Fibroblast of skin of right quadriceps (primary cell): Measurements from ENCODE around the gene C17orf113.
"Not testable (repeated sequence)": the region's sequence is repeated elsewhere in the genome, so short reads cannot be mapped to it uniquely, and the experiment has no call there.

Experiments used
- DNase-seq: peaks from one replicate; pipeline ENCODE4 v3.0.0-alpha.2; 2013

Gene C17orf113

DNA sequence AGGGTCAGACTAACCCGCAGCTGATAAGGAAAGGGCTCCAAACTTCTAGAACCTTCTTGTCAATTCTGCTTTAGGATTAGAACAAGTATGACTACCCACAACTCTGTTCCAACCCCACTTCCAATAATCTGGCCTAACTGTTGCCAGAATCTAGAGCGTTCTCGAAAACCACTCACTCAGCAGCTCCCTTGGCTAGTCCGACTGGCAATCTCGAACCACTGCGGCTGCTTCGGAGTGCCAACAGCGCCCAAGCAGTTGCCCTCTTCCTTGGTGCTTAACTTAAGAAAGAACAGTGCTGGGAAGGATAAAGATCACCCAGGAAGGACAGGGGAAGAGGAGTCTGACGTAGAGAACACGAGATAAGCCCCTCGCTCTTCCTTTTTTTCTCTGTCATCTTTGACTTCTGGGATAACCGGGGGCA is 34.0 kb downstream of the C17orf113 start:
- no peak for DNase-seq

DNA sequence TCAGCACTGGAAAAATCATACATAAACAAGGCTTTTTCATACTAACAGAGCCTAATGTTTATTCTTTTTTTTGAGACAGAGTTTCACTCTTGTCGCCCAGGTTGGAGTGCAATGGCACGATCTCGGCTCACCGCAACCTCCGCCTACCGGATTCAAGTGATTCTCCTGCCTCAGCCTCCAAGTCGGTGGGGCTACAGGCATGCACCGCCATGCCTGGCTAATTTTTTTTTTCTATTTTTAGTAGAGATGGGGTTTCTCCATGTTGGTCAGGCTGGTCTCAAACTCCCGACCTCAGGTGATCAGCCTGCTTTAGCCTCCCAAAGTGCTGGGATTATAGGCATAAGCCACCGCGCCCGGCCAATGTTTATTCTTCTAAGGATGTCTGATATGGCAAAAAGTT is 36.7 kb downstream of the C17orf113 start:
- not testable (repeated sequence) for DNase-seq

DNA sequence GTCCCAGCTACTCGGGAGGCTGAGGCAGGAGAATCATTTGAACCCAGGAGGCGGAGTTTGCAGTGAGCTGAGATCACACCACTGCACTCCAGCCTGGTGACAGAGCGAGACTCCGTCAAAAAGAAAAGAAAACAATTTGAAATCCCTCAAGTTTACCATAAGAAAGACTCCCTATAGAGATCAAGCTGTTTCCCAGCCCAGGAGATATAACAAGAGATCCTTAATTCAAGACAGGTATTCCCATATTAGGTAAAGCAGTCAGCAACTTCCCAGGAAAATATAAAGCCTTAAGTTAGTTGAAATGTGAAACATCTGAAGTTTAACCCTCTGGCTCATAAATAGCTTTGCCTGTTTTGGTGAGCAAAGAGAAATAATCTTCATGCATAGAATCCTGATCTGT is 38.0 kb downstream of the C17orf113 start:
- not testable (repeated sequence) for DNase-seq

DNA sequence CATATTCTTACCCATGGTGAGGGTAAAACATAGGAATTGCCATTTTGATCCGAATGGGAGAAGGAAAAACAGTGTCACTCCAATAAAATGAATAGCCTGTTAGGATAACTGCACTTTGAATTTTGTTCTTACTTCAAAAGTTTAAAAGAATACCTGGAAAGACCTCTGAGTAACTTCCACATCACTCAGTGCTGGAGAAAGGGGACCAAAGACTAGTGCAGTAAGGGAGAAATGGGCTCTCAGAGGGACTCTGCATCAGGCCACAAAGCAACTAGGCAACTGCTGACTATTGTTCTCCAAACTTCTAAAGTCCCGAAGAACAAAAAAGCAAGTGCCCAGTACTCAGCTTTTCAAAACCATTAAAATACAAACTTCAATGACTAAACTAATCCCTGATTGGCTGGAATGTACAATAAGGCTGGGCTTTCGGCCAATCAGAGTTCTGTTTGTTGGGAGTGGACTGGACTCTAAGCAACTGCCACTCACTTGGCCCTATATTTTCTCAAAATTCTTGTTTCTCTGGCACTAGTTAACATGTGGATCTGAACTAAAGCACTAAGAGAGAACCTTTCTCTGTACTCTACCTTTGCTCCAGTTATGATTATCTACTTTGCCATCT is 39.4 kb downstream of the C17orf113 start:
- DNase-seq, result no peak

DNA sequence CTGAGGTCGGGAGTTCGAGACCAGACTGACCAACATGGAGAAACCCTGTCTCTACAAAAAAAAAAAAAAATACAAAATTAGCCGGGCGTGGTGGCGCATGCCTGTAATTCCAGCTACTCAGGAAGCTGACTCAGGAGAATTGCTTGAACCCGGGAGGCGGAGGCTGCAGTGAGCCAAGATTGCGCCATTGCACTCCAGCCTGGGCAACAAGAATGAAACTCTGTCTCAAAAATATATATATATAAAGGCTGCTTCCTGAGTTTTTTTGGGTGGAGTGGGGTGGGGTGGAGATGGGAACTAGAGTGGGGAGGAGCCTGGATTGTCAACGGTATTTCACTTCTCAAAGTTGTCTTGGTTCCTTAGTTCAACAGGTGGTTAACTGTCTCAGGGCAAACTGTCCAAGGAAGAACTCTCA is 40.1 kb downstream of the C17orf113 start:
- DNase-seq, result peak; percentile 51

DNA sequence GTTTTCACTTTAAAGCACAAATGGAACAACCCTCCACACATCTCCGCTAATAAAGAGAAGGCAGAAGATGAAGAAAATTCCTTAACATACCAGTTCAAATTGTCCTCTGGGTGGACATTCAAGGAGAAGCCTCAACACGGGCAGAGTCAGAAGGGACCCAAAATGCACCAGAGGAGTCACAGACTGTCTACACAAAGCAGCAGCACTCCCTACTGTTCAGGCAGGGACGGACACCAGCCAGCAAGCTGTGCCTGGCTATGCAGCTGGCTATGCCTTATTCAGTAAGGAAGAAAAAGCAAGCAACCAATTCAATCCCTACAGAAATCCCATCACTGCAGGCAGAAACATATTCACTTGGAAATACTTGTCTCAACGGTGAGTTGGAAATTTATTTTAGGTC is 41.2 kb downstream of the C17orf113 start:
- DNase-seq, result no peak

DNA sequence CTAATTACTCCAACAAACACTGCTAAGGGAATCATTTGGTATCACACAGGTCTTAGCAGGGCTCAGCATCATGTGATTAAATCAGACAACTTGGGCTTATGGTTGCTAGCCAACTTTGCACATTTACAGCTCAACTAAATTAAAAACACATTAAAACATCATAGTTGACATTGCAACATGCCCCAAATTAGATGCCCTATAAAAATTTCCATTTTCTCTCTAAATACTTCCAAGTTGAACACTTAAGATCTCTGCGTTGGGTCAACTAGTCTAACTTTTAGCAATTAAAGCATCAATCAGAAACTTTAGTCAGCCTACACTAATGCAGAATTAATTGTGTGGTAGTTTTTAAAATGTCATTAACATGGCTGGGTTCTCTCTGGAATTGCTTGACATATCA is 45.2 kb downstream of the C17orf113 start:
- DNase-seq, result peak; percentile 64

DNA sequence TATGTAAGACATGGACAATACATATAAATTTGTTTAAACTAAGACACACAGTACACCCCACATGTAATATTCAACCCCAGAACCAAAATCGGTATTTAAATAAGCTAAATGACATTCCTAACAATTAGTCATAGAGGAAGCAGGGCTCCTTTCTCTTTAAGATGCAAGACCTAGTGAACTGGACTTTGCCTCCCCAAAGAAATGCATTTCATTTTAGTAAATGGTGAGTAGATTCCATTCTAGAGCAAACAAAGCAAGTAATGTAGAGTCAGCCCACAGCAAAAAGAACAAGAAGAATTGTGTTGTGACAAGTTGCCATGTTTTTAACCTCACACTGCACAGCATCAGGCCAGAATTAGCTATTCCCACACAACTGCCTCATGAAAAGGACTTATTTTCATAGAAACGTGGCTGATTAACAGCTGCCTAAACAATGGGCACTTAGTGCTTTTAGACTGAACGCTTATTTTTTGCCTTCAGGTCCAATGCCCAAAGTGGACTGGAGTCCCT is 47.6 kb downstream of the C17orf113 start:
- no peak for DNase-seq

DNA sequence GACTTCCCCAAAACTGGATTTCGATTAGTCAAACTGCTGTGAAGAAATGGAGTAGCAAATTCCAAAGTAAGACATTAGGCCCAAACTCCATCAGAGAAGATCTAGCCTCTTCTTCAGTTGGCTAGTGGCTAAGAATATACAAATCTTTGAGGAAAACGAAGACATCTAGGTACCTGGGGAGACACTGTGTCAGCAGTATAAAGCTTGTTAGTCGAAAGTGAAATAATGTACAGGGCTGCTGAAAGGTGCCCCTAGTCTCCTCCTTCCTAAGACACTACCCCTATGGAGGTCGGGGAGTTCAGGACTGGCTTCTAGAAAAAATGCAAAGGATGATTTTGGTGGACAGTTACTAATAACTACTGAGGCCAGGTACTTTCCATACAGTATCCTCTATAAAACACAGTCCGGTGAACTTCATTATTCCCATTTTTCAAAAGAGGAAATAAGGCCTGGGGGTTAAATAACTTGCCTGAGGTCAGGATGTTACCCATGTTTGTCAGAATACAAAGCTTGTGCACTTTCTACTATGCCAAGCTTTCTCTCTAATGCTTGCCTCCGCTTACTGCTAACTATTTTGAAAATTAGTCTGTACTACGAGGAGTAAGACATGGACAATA is 48.1 kb downstream of the C17orf113 start:
- DNase-seq, result no peak

DNA sequence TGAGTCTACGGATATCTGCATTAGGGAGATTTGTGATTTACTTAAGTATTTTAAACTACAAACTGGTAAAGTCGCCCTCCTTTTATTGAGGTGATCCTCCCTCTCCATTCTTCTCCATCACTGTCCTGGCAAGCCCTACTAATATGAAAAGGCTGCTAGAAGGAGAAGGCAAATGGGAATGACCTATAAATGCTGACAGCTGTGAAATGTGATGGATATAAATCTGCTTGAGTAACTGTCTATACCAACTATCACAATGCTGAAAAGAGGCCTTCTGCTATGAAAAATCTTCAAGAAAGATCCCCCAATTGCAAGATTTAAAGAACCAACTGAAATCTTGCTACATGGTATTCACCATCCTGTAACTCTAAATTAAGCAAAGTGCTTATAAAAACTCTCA is 48.7 kb downstream of the C17orf113 start:
- DNase-seq, result no peak

DNA sequence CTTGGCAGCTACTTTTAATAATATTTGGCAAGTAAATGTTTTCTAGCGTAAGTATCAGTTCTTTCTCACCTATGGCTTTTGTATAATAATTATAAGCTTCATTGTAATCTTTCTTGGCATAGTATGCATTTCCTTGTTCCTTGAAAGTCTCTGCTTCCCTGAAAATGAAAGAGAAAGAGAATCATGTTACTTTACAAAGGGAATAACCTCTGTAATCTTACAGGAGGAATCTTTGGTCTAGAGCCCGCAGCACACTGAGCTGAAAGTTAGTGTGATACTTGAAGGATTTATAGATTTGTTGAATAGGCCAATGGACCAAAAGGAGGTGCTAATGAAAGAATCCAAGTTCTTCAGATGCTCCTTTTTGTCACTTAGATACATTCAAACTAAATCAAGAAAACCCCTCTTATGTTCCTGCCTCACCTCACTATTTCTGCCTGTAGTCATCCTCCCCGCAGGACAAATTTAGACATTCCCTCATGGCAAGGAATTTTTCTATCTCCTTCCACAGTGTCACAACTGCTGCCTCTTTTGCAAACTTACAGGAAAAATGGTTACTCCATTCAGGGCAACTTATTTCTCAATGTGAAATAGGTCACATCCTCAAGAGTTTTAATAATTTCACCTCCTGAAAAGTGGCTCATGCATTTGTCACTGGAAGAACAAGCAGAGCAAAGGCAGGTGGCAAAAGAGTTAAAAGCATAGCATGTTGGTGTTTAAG is 49.8 kb downstream of the C17orf113 start:
- DNase-seq, result no peak

DNA sequence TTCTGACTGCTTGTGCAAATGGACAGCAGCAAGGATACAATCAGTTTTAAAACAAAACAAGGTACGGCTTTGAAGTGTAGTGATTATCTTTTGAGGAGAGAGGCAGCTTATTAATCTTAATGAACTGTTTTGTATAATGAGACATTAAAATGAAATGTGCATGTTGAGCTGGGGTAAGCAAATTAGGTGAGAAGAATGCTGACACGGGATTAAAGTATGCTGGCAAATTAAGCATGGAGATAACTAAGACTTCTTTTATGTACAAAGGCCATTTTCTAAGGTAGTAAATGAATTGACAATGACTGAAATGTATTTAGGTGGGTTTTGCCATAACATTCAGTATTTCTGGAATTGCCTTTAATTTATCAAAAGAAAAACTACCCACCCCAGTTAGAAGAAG is 51.9 kb downstream of the C17orf113 start:
- DNase-seq, result no peak

DNA sequence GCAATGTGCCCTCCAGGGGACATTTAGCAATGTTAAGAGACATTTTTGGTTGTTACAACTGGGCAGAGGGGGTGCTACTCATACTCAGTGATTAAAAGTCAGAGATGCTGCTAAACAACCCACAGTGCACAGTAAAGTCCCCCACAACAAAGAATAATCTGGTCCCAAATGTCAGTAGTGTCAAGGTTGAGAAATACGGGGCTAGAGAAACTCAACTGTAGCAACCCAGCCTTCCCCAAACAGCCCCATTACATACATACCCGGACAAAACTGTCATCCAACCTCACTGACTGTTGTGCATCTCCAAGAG is 53.6 kb downstream of the C17orf113 start:
- DNase-seq, result no peak

DNA sequence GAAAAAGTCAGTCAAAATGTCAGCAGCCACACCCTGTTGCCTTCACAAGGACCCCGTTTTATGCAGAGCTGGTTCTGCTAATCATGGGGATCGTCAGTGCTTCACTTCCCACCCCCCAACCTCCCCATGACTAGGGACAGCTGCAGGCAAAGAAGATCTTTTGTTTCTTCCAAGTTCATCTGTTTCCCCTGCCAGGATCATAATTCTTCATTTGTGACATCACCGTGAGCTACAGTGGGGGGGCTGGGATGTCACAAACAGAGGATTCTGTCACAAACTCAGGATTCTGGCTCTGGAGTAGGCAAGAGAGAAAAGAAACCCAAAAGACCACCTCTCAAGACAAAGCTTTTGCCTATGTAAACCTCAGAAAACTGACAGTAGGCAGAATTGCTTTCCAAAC is 57.8 kb downstream of the C17orf113 start:
- no peak for DNase-seq

DNA sequence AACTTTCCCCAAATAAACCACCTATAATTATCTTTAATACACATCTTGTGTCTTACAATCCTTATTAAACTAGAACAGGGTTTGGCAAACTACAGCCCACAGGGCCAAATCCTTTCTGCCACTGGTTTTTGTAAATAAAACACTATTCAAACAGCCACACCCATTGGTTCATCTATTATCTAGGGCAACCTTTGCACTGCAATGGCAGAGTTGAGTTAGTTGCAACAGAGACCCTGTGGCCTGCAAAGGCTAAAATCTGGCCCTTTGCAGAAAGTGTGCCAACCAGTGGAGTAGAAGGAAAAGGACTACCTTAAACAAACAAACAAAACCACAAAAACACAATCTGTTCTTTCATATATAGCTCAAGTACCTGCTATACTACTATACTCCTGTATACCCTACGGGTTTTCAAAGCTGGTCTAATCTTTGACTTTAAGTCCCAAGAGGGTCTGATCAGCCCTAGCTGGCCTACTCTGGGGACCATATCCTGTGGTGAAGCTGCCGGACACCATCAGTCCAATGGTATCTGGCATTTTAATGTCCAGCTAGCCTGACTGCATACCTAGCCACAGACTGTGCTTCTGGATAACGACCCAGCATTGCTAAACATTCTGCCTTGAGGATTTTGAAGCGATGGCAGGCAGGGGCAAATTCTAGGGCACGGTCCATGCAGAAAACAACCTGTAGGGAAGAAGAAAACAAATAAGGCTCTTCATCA is 60.5 kb downstream of the C17orf113 start:
- DNase-seq, result no peak

DNA sequence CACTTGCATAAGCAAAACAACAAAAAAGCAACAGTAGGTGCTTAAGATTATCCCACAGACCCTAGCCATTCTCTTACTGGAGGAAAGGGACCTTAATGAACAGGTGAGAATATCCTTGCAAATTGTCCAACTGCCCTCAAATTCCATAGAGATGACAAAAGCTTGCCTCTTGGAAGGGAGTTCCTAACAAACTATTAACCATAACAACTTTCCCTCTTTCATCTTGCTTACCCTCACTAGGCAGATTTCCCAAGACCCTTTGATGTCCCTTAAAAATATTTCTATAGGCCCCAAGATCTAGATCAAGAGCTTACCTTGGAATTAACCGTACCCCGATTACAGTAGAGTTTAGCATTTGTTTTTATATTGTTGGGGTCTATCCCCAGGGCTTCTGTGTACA is 62.0 kb downstream of the C17orf113 start:
- no peak for DNase-seq
